PC-3 (cell line): ENCODE measurements around the gene RGS11. TPM values are rescaled to one million over a fixed set of nuclear protein-coding genes. Genes with fewer than 3 reads are reported as not detected.

Experiments
- ATAC-seq: fragments of 200-7000 bp; cut with Tn5 transposase; 2 replicates; pipeline ENCODE4 v1.9.1; 2020; ENCODE audit warnings: mild to moderate bottlenecking, moderate library complexity
- BruUV-seq: library from RNA; stranded (reverse); fragments of 400-500 nt; replicated peaks from 2 replicates; lab custom pipeline; 2021; lab: Mats Ljungman, UMichigan
- CTCF ChIA-PET: fragments of 300-600 bp; sonication (Branson Sonifier 250); formaldehyde crosslinking; loops from one replicate; lab custom pipeline; 2022; ENCODE audit warnings: antibody characterized with exemption; lab: Charles Lee
- POLR2A ChIA-PET: fragments of 300-600 bp; sonication (Branson Sonifier 250); formaldehyde crosslinking; loops from one replicate; lab custom pipeline; 2022; ENCODE audit warnings: antibody characterized with exemption; ENCODE audit not compliant: unreplicated experiment; lab: Charles Lee
- DNase-seq: peaks from one replicate; pipeline ENCODE4 v3.0.0-alpha.2; 2015
- H2AFZ ChIP-seq: fragments of 300-600 bp; sonication (generic); 2 replicates; pipeline ENCODE4 v1.6.0; 2016; ENCODE audit warnings: antibody characterized with exemption, low read length
- H3F3A ChIP-seq: fragments of 300-600 bp; sonication (generic); one replicate; pipeline ENCODE4 v1.6.0; 2017; ENCODE audit warnings: antibody characterized with exemption, low read length, control low read depth, mild to moderate bottlenecking; ENCODE audit not compliant: unreplicated experiment
- H3K27ac ChIP-seq: fragments of 300-600 bp; sonication (generic); 2 replicates; pipeline ENCODE4 v1.5.1; 2016; ENCODE audit warnings: mild to moderate bottlenecking, low read length
- H3K27me3 ChIP-seq: fragments of 300-600 bp; sonication (generic); 2 replicates; pipeline ENCODE4 v1.6.1; 2016; ENCODE audit warnings: low read length, mixed read lengths
- H3K36me3 ChIP-seq: fragments of 300-600 bp; sonication (generic); 2 replicates; pipeline ENCODE4 v1.6.1; 2016; ENCODE audit warnings: low read depth, mixed run types, low read length, mixed read lengths
- H3K4me1 ChIP-seq: fragments of 300-600 bp; sonication (generic); 2 replicates; pipeline ENCODE4 v1.5.1; 2016; ENCODE audit warnings: low read length; ENCODE audit not compliant: insufficient read depth
- H3K4me2 ChIP-seq: fragments of 300-600 bp; sonication (generic); 2 replicates; pipeline ENCODE4 v1.6.0; 2016; ENCODE audit warnings: low read length
- H3K4me3 ChIP-seq: fragments of 300-600 bp; sonication (generic); 2 replicates; pipeline ENCODE4 v1.5.1; 2016; ENCODE audit warnings: mild to moderate bottlenecking, low read length, mixed read lengths
- H3K79me2 ChIP-seq: fragments of 300-600 bp; sonication (generic); 2 replicates; pipeline ENCODE4 v1.6.1; 2017; ENCODE audit warnings: low read length, mixed read lengths
- H3K9ac ChIP-seq: fragments of 300-600 bp; sonication (generic); 2 replicates; pipeline ENCODE4 v1.6.0; 2016; ENCODE audit warnings: mild to moderate bottlenecking, low read length
- H3K9me2 ChIP-seq: fragments of 300-600 bp; sonication (generic); replicated peaks from 2 replicates; pipeline ENCODE4 v1.6.1; 2016; ENCODE audit warnings: mixed run types, low read length, mixed read lengths
- H3K9me3 ChIP-seq: fragments of 300-600 bp; sonication (generic); 2 replicates; pipeline ENCODE4 v1.6.1; 2016; ENCODE audit warnings: low read length, mixed read lengths
- H4K20me1 ChIP-seq: fragments of 300-600 bp; sonication (generic); 2 replicates; pipeline ENCODE4 v1.6.1; 2016; ENCODE audit warnings: low read length, mixed read lengths
- CTCF ChIP-seq: fragments of 300-600 bp; sonication (generic); conservative IDR thresholded peaks from 2 replicates; pipeline ENCODE4 v1.5.1; 2017; ENCODE audit warnings: antibody characterized with exemption, low read depth, mild to moderate bottlenecking, low read length
- EZH2 ChIP-seq: fragments of 300-600 bp; sonication (generic); IDR thresholded peaks from one replicate; pipeline ENCODE4 v1.6.1; 2017; ENCODE audit warnings: antibody characterized with exemption, mild to moderate bottlenecking, low read length; ENCODE audit not compliant: unreplicated experiment
- EZH2phosphoT487 ChIP-seq: fragments of 300-600 bp; sonication (generic); IDR thresholded peaks from 2 replicates; pipeline ENCODE4 v1.6.1; 2018; ENCODE audit warnings: mild to moderate bottlenecking, antibody characterized with exemption, low read length, borderline replicate concordance
- intact Hi-C: fragments of 100-400 bp; cut with micrococcal nuclease; formaldehyde crosslinking; loops from 2 replicates; pipeline ENCODE4 v1.9.0; 2023
- total RNA-seq: library from RNA; depleted of rRNA; stranded (reverse); fragments of >200 nt; gene quantifications from 2 replicates; pipeline ENCODE4 v1.2.3, GENCODE V29; 2014

RGS11 gene
- total RNA-seq, 1 experiment from 2014 or later, result 1.2 TPM

GRCh38 chr16:261031-261691, 14.6 kb downstream of the RGS11 start:
- no peak overlapping the region for H3K9ac ChIP-seq
- intact Hi-C loops, result no loop called here
- H3K4me1 ChIP-seq, result no peaks in the 10 kb centered on the region
- H3K9me2 ChIP-seq, result no peaks in the 10 kb centered on the region
- H4K20me1 ChIP-seq, result no peaks in the 10 kb centered on the region
- no peak overlapping the region for H3K27ac ChIP-seq
- no peak overlapping the region for H3K4me2 ChIP-seq
- TF ChIP-seq CTCF (no peak), EZH2phosphoT487 (no peak), EZH2 (no peak)
- no peaks in the 10 kb centered on the region for H3F3A ChIP-seq
- no peaks in the 10 kb centered on the region for H3K36me3 ChIP-seq
- CTCF ChIA-PET, result no interaction called here
- DNase-seq, result no peak
- no TSS peak for BruUV-seq
- H3K9me3 ChIP-seq, result no peaks in the 10 kb centered on the region
- no peaks in the 10 kb centered on the region for H3K27me3 ChIP-seq
- H2AFZ ChIP-seq, result no peak overlapping the region
- no peaks in the 10 kb centered on the region for H3K79me2 ChIP-seq
- no peak for ATAC-seq
- POLR2A ChIA-PET, result no interaction called here
- no peak overlapping the region for H3K4me3 ChIP-seq

DNA sequence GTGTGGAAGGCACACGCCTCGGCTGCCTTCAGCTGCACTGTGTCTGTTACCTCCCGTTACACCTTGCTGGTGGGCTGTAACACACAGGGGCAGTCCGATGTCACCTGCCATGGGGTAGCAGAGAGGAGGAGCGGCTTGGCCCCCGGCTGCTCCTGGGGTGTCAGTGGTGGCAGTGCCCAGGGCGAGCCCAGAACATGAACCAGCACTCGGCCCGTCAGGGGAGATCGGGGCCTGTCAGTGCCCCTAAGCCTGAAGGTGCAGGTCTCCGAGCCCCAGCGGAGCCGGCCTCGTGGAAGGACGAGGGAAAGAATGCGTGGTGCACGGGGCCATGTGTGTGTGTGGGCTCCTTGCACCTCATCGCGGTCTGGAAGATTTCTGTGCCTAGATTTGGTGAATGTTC, 15.4 kb downstream of the RGS11 start:
- no peak overlapping the region for H3K4me2 ChIP-seq
- H3F3A ChIP-seq, result no peaks in the 10 kb centered on the region
- no peaks in the 10 kb centered on the region for H3K9me2 ChIP-seq
- no peaks in the 10 kb centered on the region for H3K36me3 ChIP-seq
- no peaks in the 10 kb centered on the region for H3K79me2 ChIP-seq
- ChIA-PET CTCF (no interaction called here), POLR2A (no interaction called here)
- H3K4me3 ChIP-seq, result no peak overlapping the region
- DNase-seq, result no peak
- BruUV-seq, result no TSS peak
- no peak for ATAC-seq
- intact Hi-C loops, result no loop called here
- TF ChIP-seq EZH2phosphoT487, result no peak
- TF ChIP-seq EZH2, result no peak
- no peak for TF ChIP-seq CTCF
- no peaks in the 10 kb centered on the region for H3K4me1 ChIP-seq
- H3K9ac ChIP-seq, result no peak overlapping the region
- H3K27ac ChIP-seq, result no peak overlapping the region
- H3K9me3 ChIP-seq, result no peaks in the 10 kb centered on the region
- no peaks in the 10 kb centered on the region for H4K20me1 ChIP-seq
- no peaks in the 10 kb centered on the region for H3K27me3 ChIP-seq
- H2AFZ ChIP-seq, result no peak overlapping the region

GRCh38 chr16:259814-260253, 15.9 kb downstream of the RGS11 start:
- no peaks in the 10 kb centered on the region for H3K27me3 ChIP-seq
- H3K9me2 ChIP-seq, result no peaks in the 10 kb centered on the region
- BruUV-seq, result no TSS peak
- no peak overlapping the region for H2AFZ ChIP-seq
- no peaks in the 10 kb centered on the region for H4K20me1 ChIP-seq
- no peaks in the 10 kb centered on the region for H3K9me3 ChIP-seq
- no peak overlapping the region for H3K4me2 ChIP-seq
- ChIA-PET CTCF (no interaction called here), POLR2A (no interaction called here)
- H3K9ac ChIP-seq, result no peak overlapping the region
- intact Hi-C loops, result no loop called here
- no peaks in the 10 kb centered on the region for H3K79me2 ChIP-seq
- no peaks in the 10 kb centered on the region for H3K4me1 ChIP-seq
- DNase-seq, result no peak
- TF ChIP-seq EZH2 (no peak), CTCF (no peak), EZH2phosphoT487 (no peak)
- no peak overlapping the region for H3K27ac ChIP-seq
- no peaks in the 10 kb centered on the region for H3K36me3 ChIP-seq
- H3F3A ChIP-seq, result no peaks in the 10 kb centered on the region
- H3K4me3 ChIP-seq, result no peak overlapping the region
- no peak for ATAC-seq
